ENCODE measurements around the gene RNGTT. TPM values are rescaled to one million over a fixed set of nuclear protein-coding genes. Genes with fewer than 3 reads are reported as not detected.

Gene RNGTT
- total and polyA plus RNA-seq, 12 donors: 2.6 to 29.6 (median 14.2) TPM

- DNase-seq: no peak
- Histone ChIP-seq H3K4me3 (no peak overlapping the region), H3K27me3 (no peaks in the 10 kb centered on the region), H3K9me3 (replicated peaks in 1 of 3) (no peaks in the 10 kb centered on the region), H3K36me3 (replicated peaks in 1 of 2) (no peaks in the 10 kb centered on the region), H3K4me1 (replicated peaks in 1 of 2) (no peaks in the 10 kb centered on the region), H3K27ac (no peak overlapping the region)
- WGBS, 4 donors: 89 to 98% (median 94%) methylated on average over 2 of the region's 2 CpGs
- intact Hi-C loops (cut with DNase I): no loop called here
- no peak for TF ChIP-seq POLR2A (IDR thresholded peaks at IDR 0.05)
- no peak for TF ChIP-seq CTCF (IDR thresholded peaks at IDR 0.05)
These were observed 339.9 kb downstream of the RNGTT start for GRCh38 chr6:88623531-88623930.

GRCh38 chr6:88619951-88620350 lies 343.5 kb downstream of the RNGTT start:
- WGBS, 4 donors: 89 to 91% (median 91%) methylated on average over 7 of the region's 7 CpGs
- intact Hi-C loops (cut with DNase I): no loop called here
- Histone ChIP-seq H3K27me3 (no peaks in the 10 kb centered on the region), H3K9me3 (replicated peaks in 1 of 3) (no peaks in the 10 kb centered on the region), H3K4me3 (no peak overlapping the region), H3K36me3 (replicated peaks in 1 of 2) (no peaks in the 10 kb centered on the region), H3K27ac (no peak overlapping the region), H3K4me1 (replicated peaks in 1 of 2) (no peaks in the 10 kb centered on the region)
- TF ChIP-seq CTCF (IDR thresholded peaks at IDR 0.05): no peak
- no peak for TF ChIP-seq POLR2A (IDR thresholded peaks at IDR 0.05)
- DNase-seq: no peak

GRCh38 chr6:88616380-88616779 lies 347.0 kb downstream of the RNGTT start:
- Histone ChIP-seq H3K9me3 (replicated peaks in 1 of 3) (no peaks in the 10 kb centered on the region), H3K36me3 (replicated peaks in 1 of 2) (no peaks in the 10 kb centered on the region), H3K4me3 (no peak overlapping the region), H3K27me3 (no peaks in the 10 kb centered on the region), H3K4me1 (replicated peaks in 1 of 2) (no peaks in the 10 kb centered on the region), H3K27ac (no peak overlapping the region)
- intact Hi-C loops (cut with DNase I): no loop called here
- no peak for TF ChIP-seq POLR2A (IDR thresholded peaks at IDR 0.05)
- no peak for TF ChIP-seq CTCF (IDR thresholded peaks at IDR 0.05)
- 81 to 93% (median 90%) methylated on average over 1 of the region's 1 CpG for WGBS, 4 donors
- no peak for DNase-seq

GRCh38 chr6:88614316-88614877 lies 349.0 kb downstream of the RNGTT start:
- WGBS, 4 donors: 95 to 99% (median 98%) methylated on average over 3 of the region's 3 CpGs
- intact Hi-C loops (cut with DNase I): no loop called here
- no peaks in the 10 kb centered on the region for H3K27me3 ChIP-seq
- no peaks in the 10 kb centered on the region for H3K4me1 ChIP-seq (replicated peaks in 1 of 2)
- H3K9me3 ChIP-seq (replicated peaks in 1 of 3): no peaks in the 10 kb centered on the region
- H3K4me3 ChIP-seq: no peak overlapping the region
- no peak for DNase-seq
- H3K27ac ChIP-seq: no peak overlapping the region
- no peaks in the 10 kb centered on the region for H3K36me3 ChIP-seq (replicated peaks in 1 of 2)
- TF ChIP-seq POLR2A (IDR thresholded peaks at IDR 0.05) (no peak), CTCF (IDR thresholded peaks at IDR 0.05) (no peak)
